GM21576 (cell line): ENCODE data around the gene LAPTM4A.
"Not testable (repeated sequence)": the region's sequence is repeated elsewhere in the genome, so short reads cannot be mapped to it uniquely, and the experiment has no call there.

ENCODE experiments used
- ATAC-seq: cut with Tn5 transposase; IDR thresholded peaks from one replicate; pipeline ENCODE4 v1.9.1; 2021; ENCODE audit warnings: mild to moderate bottlenecking, moderate library complexity; ENCODE audit not compliant: unreplicated experiment

LAPTM4A gene

GRCh38 chr2:20077411-20077940 is 26.0 kb upstream of the LAPTM4A start:
- ATAC-seq: no peak

- ATAC-seq: no peak
These were observed 25.3 kb upstream of the LAPTM4A start for GRCh38 chr2:20076757-20077156.

- no peak for ATAC-seq
These were observed 23.5 kb upstream of the LAPTM4A start for GRCh38 chr2:20074901-20075300.

GRCh38 chr2:20074046-20074648 is 22.7 kb upstream of the LAPTM4A start:
- ATAC-seq: not testable (repeated sequence)

GRCh38 chr2:20073460-20073859 is 22.0 kb upstream of the LAPTM4A start:
- no peak for ATAC-seq

GRCh38 chr2:20072436-20073158 is 21.2 kb upstream of the LAPTM4A start:
- ATAC-seq: no peak

GRCh38 chr2:20071397-20072383 is 20.3 kb upstream of the LAPTM4A start:
- no peak for ATAC-seq

GRCh38 chr2:20069756-20070155 is 18.3 kb upstream of the LAPTM4A start:
- no peak for ATAC-seq

GRCh38 chr2:20067992-20068584 is 16.7 kb upstream of the LAPTM4A start:
- no peak for ATAC-seq

- ATAC-seq: no peak
These were observed 14.6 kb upstream of the LAPTM4A start for GRCh38 chr2:20065885-20066602.

- ATAC-seq: no peak
These were observed 13.4 kb upstream of the LAPTM4A start for GRCh38 chr2:20064841-20065240.

- no peak for ATAC-seq
These were observed 13.0 kb upstream of the LAPTM4A start for GRCh38 chr2:20064421-20064820.

GRCh38 chr2:20062615-20063545 is 11.5 kb upstream of the LAPTM4A start:
- no peak for ATAC-seq

- no peak for ATAC-seq
These were observed 10.5 kb upstream of the LAPTM4A start for GRCh38 chr2:20061940-20062339.

GRCh38 chr2:20061476-20061875 is 10.0 kb upstream of the LAPTM4A start:
- no peak for ATAC-seq

- ATAC-seq: no peak
These were observed 8.7 kb upstream of the LAPTM4A start for GRCh38 chr2:20060106-20060505.

- ATAC-seq: no peak
These were observed 5.8 kb upstream of the LAPTM4A start for GRCh38 chr2:20057268-20057667.

- no peak for ATAC-seq
These were observed 3.5 kb upstream of the LAPTM4A start for GRCh38 chr2:20054931-20055330.

GRCh38 chr2:20054119-20054518 is 2.7 kb upstream of the LAPTM4A start:
- ATAC-seq: no peak
